ENCODE results near the gene KRTAP19-1.

- TF ChIP-seq POLR2A (IDR thresholded peaks at IDR 0.05; ENCODE audit: low read depth, low read length): no peak
- TF ChIP-seq POLR2AphosphoS5 (IDR thresholded peaks at IDR 0.05; ENCODE audit: low read depth, low read length): no peak
These were observed 16.9 kb upstream of the KRTAP19-1 start, which contains the start of gene KRTAP19-4 for GRCh38 chr21:30497065-30497464.
